Gastroesophageal sphincter (tissue), 3 donors: ENCODE data around the gene TDRD9.

Experiments
- EP300 ChIP-seq: sonication (generic); formaldehyde crosslinking; IDR thresholded peaks from one replicate; pipeline ENCODE4 v1.6.1; 2017; ENCODE audit warnings: antibody characterized with exemption, mild to moderate bottlenecking
- POLR2A ChIP-seq, 2 donors: fragments of 450-650 bp; IDR thresholded peaks; one replicate each; pipeline ENCODE4 v1.6.1; 2017; ENCODE audit warnings: antibody characterized with exemption in 2 of 2, mild to moderate bottlenecking in 2 of 2, moderate library complexity in 1 of 2
- POLR2AphosphoS5 ChIP-seq: sonication (generic); formaldehyde crosslinking; IDR thresholded peaks from one replicate; pipeline ENCODE4 v1.6.1; 2017; ENCODE audit warnings: antibody characterized with exemption
- TF ChIP-seq, protein P1 (sequence below), 4 experiments: fragments of 200-600 bp in 2 of 4; fragments of 450-650 bp in 2 of 4; sonication (generic) in 1 of 4; IDR thresholded peaks; one replicate each; pipeline ENCODE4 v1.5.1; 2017 to 2019; ENCODE audit warnings: antibody characterized with exemption in 4 of 4, mild to moderate bottlenecking in 2 of 4, moderate library complexity in 2 of 4

- no peak for TF ChIP-seq POLR2AphosphoS5
- TF ChIP-seq, protein P1, sequence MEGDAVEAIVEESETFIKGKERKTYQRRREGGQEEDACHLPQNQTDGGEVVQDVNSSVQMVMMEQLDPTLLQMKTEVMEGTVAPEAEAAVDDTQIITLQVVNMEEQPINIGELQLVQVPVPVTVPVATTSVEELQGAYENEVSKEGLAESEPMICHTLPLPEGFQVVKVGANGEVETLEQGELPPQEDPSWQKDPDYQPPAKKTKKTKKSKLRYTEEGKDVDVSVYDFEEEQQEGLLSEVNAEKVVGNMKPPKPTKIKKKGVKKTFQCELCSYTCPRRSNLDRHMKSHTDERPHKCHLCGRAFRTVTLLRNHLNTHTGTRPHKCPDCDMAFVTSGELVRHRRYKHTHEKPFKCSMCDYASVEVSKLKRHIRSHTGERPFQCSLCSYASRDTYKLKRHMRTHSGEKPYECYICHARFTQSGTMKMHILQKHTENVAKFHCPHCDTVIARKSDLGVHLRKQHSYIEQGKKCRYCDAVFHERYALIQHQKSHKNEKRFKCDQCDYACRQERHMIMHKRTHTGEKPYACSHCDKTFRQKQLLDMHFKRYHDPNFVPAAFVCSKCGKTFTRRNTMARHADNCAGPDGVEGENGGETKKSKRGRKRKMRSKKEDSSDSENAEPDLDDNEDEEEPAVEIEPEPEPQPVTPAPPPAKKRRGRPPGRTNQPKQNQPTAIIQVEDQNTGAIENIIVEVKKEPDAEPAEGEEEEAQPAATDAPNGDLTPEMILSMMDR (IDR thresholded peaks at IDR 0.05) = no peak
- no peak for TF ChIP-seq POLR2A (IDR thresholded peaks at IDR 0.05)
- no peak for TF ChIP-seq EP300
These were observed 690 bp upstream of the TDRD9 start for GRCh38 chr14:103927566-103927965.
